GM12878 (cell line): Measurements from ENCODE around the gene RRP36. TPM values are rescaled to one million over a fixed set of nuclear protein-coding genes. Genes with fewer than 3 reads are reported as not detected.

Source experiments
- CBFB ChIP-seq: IDR thresholded peaks from 2 replicates; pipeline ENCODE4 v1.6.1; 2016; ENCODE audit warnings: antibody characterized with exemption, low read depth
- CHD2 ChIP-seq: IDR thresholded peaks from 2 replicates; pipeline ENCODE4 v1.6.1; 2011; ENCODE audit warnings: low read depth, low read length, improper control_type of control experiment, borderline replicate concordance
- EED ChIP-seq: sonication (generic); IDR thresholded peaks from 2 replicates; pipeline ENCODE4 v1.6.1; 2016; ENCODE audit warnings: antibody characterized with exemption, low read depth
- ESRRA ChIP-seq: IDR thresholded peaks from 2 replicates; pipeline ENCODE4 v1.6.1; 2012; ENCODE audit warnings: mild to moderate bottlenecking, low read length, improper control_type of control experiment
- ETV6 ChIP-seq, 2 experiments: fragments of 450-650 bp in 1 of 2; IDR thresholded peaks in 1 of 2; conservative IDR thresholded peaks in 1 of 2; 2 replicates each; pipeline ENCODE4 v1.6.1; 2014; ENCODE audit warnings: antibody characterized with exemption in 1 of 2, borderline replicate concordance in 1 of 2, low read depth in 1 of 2, mild to moderate bottlenecking in 1 of 2, moderate library complexity in 1 of 2
- HDAC6 ChIP-seq: fragments of 200-600 bp; sonication (generic); IDR thresholded peaks from one replicate; pipeline ENCODE4 v1.8.0; 2017; ENCODE audit warnings: antibody characterized with exemption; ENCODE audit not compliant: unreplicated experiment
- IKZF1 ChIP-seq: fragments of 450-650 bp; conservative IDR thresholded peaks from 2 replicates; pipeline ENCODE4 v1.6.1; 2017; ENCODE audit warnings: antibody characterized with exemption, mild to moderate bottlenecking
- MYC ChIP-seq: IDR thresholded peaks from 2 replicates; pipeline ENCODE4 v1.6.1; 2011; ENCODE audit warnings: mild to moderate bottlenecking, low read length, moderate library complexity, inconsistent platforms; ENCODE audit not compliant: insufficient read depth, insufficient replicate concordance, insufficient read length, severe bottlenecking
- PAX5 ChIP-seq: IDR thresholded peaks from 2 replicates; pipeline ENCODE4 v1.6.1; 2011; ENCODE audit warnings: low read depth, low read length, borderline replicate concordance
- PBX3 ChIP-seq: IDR thresholded peaks from 2 replicates; pipeline ENCODE4 v1.6.1; 2011; ENCODE audit warnings: mild to moderate bottlenecking, low read depth, low read length, moderate library complexity; ENCODE audit not compliant: insufficient replicate concordance
- POLR2A ChIP-seq: IDR thresholded peaks from 2 replicates; pipeline ENCODE4 v1.6.1; 2011; ENCODE audit warnings: low read depth, mild to moderate bottlenecking, low read length
- POLR2AphosphoS5 ChIP-seq: IDR thresholded peaks from 2 replicates; pipeline ENCODE4 v1.6.1; 2011; ENCODE audit warnings: mild to moderate bottlenecking, low read length, inconsistent platforms
- POU2F2 ChIP-seq: IDR thresholded peaks from 3 replicates; pipeline ENCODE4 v1.6.1; 2011; ENCODE audit warnings: low read depth, mild to moderate bottlenecking, low read length, borderline replicate concordance
- RELB ChIP-seq: fragments of 450-650 bp; IDR thresholded peaks from 2 replicates; pipeline ENCODE4 v1.6.1; 2017; ENCODE audit warnings: low read depth, mild to moderate bottlenecking, moderate library complexity
- SMARCA5 ChIP-seq: fragments of 450-650 bp; IDR thresholded peaks from 2 replicates; pipeline ENCODE4 v1.6.1; 2017; ENCODE audit warnings: mild to moderate bottlenecking
- SP1 ChIP-seq: IDR thresholded peaks from one replicate; pipeline ENCODE4 v1.6.1; 2011; ENCODE audit warnings: low read depth, low read length
- STAT1 ChIP-seq: fragments of 450-650 bp; conservative IDR thresholded peaks from 2 replicates; pipeline ENCODE4 v1.6.1; 2014; ENCODE audit warnings: antibody characterized with exemption, mild to moderate bottlenecking
- STAT3 ChIP-seq: IDR thresholded peaks from 2 replicates; pipeline ENCODE4 v1.6.1; 2011; ENCODE audit warnings: low read depth, low read length, improper control_type of control experiment
- TAF1 ChIP-seq: IDR thresholded peaks from 2 replicates; pipeline ENCODE4 v1.6.1; 2011; ENCODE audit warnings: mild to moderate bottlenecking, low read depth, low read length, borderline replicate concordance
- TCF3 ChIP-seq: IDR thresholded peaks from 2 replicates; pipeline ENCODE4 v1.6.1; 2012; ENCODE audit warnings: low read depth, mild to moderate bottlenecking, low read length, borderline replicate concordance; ENCODE audit not compliant: insufficient read depth
- YBX1 ChIP-seq: fragments of 450-650 bp; IDR thresholded peaks from 2 replicates; pipeline ENCODE4 v1.6.1; 2016; ENCODE audit warnings: antibody characterized with exemption
- ZNF217 ChIP-seq: fragments of 450-650 bp; IDR thresholded peaks from 2 replicates; pipeline ENCODE4 v1.6.1; 2017; ENCODE audit warnings: antibody characterized with exemption, mild to moderate bottlenecking
- polyA plus RNA-seq, 11 experiments: library from polyadenylated mRNA; depleted of rRNA in 4 of 11; unstranded in 6 of 11; stranded (reverse) in 5 of 11; fragments of >200 nt; fragmentation: Nextera tagmentation in 4 of 11; fragmentation: Illumina TruSeq in 1 of 11; extraction: Ambion mirVana in 4 of 11; extraction: Trizol in 1 of 11; gene quantifications; 1 replicate in 1 of 11; 2 replicates in 10 of 11; pipeline versions ENCODE4 v1.2.1 to v1.2.3, GENCODE V29; 2011 to 2016; ENCODE audit warnings: inconsistent platforms in 2 of 11, missing spikeins in 2 of 11, low read depth in 1 of 11
- total RNA-seq, 4 experiments: library from RNA; depleted of rRNA in 3 of 4; stranded (reverse); fragments of >200 nt in 3 of 4; fragmentation: Illumina TruSeq in 1 of 4; extraction: Trizol in 1 of 4; gene quantifications; 2 replicates each; pipeline versions ENCODE4 v1.2.1 to v1.2.3, GENCODE V29; 2013 to 2021
- TF ChIP-seq, protein P1 (sequence below): IDR thresholded peaks from 2 replicates; pipeline ENCODE4 v1.6.1; 2012; ENCODE audit warnings: low read depth, low read length, improper control_type of control experiment
- TF ChIP-seq, protein P2 (sequence below): fragments of 450-650 bp; IDR thresholded peaks from 2 replicates; pipeline ENCODE4 v1.6.1; 2017; ENCODE audit warnings: mild to moderate bottlenecking, low read depth, inconsistent platforms; ENCODE audit not compliant: poor library complexity, severe bottlenecking

The RRP36 gene
- total and polyA plus RNA-seq, 10 of the 15 experiments (the other 5 are each of a cell fraction or from before 2014, with no cell fraction given): 17.6 to 101 (median 69.7) TPM

GRCh38 chr6:42984001-42984923 lies 37.2 kb upstream of the RRP36 start, which contains the start of gene PPP2R5D (continued):
- TF ChIP-seq PBX3: no peak
- peak; percentile 35 for TF ChIP-seq IKZF1
- no peak for TF ChIP-seq MYC
- no peak for TF ChIP-seq YBX1
- no peak for TF ChIP-seq TCF3
- TF ChIP-seq PAX5: no peak
- TF ChIP-seq ZNF217: no peak
- TF ChIP-seq SMARCA5: no peak; the same call in 1 of the 2 replicates
- peak; percentile 96 for TF ChIP-seq POLR2AphosphoS5
- TF ChIP-seq, protein P1, sequence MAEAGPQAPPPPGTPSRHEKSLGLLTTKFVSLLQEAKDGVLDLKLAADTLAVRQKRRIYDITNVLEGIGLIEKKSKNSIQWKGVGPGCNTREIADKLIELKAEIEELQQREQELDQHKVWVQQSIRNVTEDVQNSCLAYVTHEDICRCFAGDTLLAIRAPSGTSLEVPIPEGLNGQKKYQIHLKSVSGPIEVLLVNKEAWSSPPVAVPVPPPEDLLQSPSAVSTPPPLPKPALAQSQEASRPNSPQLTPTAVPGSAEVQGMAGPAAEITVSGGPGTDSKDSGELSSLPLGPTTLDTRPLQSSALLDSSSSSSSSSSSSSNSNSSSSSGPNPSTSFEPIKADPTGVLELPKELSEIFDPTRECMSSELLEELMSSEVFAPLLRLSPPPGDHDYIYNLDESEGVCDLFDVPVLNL: no peak
- TF ChIP-seq, protein P2, sequence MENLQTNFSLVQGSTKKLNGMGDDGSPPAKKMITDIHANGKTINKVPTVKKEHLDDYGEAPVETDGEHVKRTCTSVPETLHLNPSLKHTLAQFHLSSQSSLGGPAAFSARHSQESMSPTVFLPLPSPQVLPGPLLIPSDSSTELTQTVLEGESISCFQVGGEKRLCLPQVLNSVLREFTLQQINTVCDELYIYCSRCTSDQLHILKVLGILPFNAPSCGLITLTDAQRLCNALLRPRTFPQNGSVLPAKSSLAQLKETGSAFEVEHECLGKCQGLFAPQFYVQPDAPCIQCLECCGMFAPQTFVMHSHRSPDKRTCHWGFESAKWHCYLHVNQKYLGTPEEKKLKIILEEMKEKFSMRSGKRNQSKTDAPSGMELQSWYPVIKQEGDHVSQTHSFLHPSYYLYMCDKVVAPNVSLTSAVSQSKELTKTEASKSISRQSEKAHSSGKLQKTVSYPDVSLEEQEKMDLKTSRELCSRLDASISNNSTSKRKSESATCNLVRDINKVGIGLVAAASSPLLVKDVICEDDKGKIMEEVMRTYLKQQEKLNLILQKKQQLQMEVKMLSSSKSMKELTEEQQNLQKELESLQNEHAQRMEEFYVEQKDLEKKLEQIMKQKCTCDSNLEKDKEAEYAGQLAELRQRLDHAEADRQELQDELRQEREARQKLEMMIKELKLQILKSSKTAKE: no peak
- TF ChIP-seq SP1: peak; percentile 72
- TF ChIP-seq STAT3: no peak
- TF ChIP-seq ESRRA: no peak
- TF ChIP-seq POLR2A: peak; percentile 92
- TF ChIP-seq EED: no peak; the same call in 1 of the 2 replicates
- no peak for TF ChIP-seq STAT1
- TF ChIP-seq POU2F2: peak; percentile 77; the same call in 2 of the 3 replicates
- peak; percentile 31; the same call in 1 of the 2 replicates for TF ChIP-seq CBFB
- 0 out of 2 replicates have a peak, but pooled peaks have one; percentile 41 for TF ChIP-seq RELB
- TF ChIP-seq ETV6 (conservative IDR thresholded peaks at IDR 0.05 in 1 of 2, IDR thresholded peaks at IDR 0.05 in 1 of 2; ENCODE audit: borderline replicate concordance in 1 of 2, low read depth in 1 of 2): no peak
- no peak for TF ChIP-seq HDAC6
- peak; percentile 71; the same call in 1 of the 2 replicates for TF ChIP-seq TAF1
- no peak for TF ChIP-seq CHD2
